ENCODE measurements around the gene ELMO1. TPM values are rescaled to one million over a fixed set of nuclear protein-coding genes. Genes with fewer than 3 reads are reported as not detected.
A peak's percentile ranks its signal among the peaks of the same experiment; 100 is the strongest.

Gene ELMO1
- total RNA-seq, 4 donors from 2014 or later: 24.6 to 120 (median 71.9) TPM

DNA sequence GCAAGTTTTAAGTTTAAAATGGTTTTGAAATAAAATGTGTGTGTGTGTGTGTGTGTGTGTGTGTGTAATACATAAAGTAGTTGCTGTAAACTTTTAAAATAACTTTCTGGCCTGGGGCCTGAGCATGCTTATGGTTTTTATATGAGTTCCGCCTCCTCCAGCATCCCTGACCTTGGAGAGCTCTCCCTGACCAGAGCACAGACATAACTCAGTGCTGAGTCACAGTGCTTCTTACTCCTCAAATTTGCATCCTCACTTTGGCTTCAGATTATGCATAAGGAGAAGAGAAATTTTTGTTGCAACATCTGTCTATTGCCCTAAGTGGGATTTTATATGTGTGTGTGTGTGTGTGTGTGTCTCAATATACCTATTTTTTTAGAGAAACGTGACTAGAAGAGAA, 200.8 kb downstream of the ELMO1 start:
- in situ Hi-C loops (cut with MboI; ENCODE audit: low pct_ligation_motif_present in 1 of 4, low pct_unique_long_range_greater_than_20kb in 1 of 4, low sequenced_read_pairs in 3 of 4): loop anchor here in 3 of 4 donors (25.0 kb wide), 1 partner anchor 589 kb away; the partner anchor contains the start of gene NME8 (in 3 of the 3)
- intact Hi-C loops (cut with DNase I; ENCODE audit: low total_unique reads): no loop called here
- H3K27ac ChIP-seq: peak overlapping the region in 1 of 4 donors; percentile 11
- H3K4me1 ChIP-seq: no peaks in the 10 kb centered on the region
- no peak overlapping the region for H3K4me3 ChIP-seq
- no peaks in the 10 kb centered on the region for H3K27me3 ChIP-seq
- WGBS, 2 donors (ENCODE audit: low coverage in 1 of 2): 56 to 62% methylated on average over 2 of the region's 2 CpGs
- no peak for TF ChIP-seq EP300 (IDR thresholded peaks at IDR 0.05; ENCODE audit: low read depth)
- no peak for TF ChIP-seq POLR2AphosphoS5 (IDR thresholded peaks at IDR 0.05)
- TF ChIP-seq, protein P1, sequence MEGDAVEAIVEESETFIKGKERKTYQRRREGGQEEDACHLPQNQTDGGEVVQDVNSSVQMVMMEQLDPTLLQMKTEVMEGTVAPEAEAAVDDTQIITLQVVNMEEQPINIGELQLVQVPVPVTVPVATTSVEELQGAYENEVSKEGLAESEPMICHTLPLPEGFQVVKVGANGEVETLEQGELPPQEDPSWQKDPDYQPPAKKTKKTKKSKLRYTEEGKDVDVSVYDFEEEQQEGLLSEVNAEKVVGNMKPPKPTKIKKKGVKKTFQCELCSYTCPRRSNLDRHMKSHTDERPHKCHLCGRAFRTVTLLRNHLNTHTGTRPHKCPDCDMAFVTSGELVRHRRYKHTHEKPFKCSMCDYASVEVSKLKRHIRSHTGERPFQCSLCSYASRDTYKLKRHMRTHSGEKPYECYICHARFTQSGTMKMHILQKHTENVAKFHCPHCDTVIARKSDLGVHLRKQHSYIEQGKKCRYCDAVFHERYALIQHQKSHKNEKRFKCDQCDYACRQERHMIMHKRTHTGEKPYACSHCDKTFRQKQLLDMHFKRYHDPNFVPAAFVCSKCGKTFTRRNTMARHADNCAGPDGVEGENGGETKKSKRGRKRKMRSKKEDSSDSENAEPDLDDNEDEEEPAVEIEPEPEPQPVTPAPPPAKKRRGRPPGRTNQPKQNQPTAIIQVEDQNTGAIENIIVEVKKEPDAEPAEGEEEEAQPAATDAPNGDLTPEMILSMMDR (IDR thresholded peaks at IDR 0.05): no peak
- TF ChIP-seq POLR2A (IDR thresholded peaks at IDR 0.05): no peak
- no peak for DNase-seq
- H3K36me3 ChIP-seq: no peaks in the 10 kb centered on the region
- no peaks in the 10 kb centered on the region for H3K9me3 ChIP-seq

DNA sequence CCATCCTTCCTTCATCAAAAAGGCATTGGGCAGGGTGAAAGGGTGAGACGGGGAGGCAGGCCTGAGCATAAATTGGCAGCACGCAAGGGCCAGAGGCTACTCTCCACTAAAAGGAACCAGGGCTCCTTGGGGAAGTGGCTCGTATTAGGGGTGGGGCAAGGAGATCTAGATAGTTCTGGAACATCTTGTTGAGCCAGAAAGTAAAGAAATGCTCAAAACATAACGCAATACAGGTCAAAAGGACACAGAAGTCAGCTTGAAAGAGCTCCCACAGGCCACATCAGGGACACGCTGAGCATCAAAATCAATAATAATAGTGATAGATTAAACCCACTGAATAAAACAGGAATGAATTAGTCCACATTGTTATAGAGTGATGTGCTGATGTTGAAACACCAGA, 203.1 kb downstream of the ELMO1 start:
- Histone ChIP-seq H3K4me1 (no peaks in the 10 kb centered on the region), H3K27me3 (no peaks in the 10 kb centered on the region), H3K9me3 (no peaks in the 10 kb centered on the region), H3K36me3 (no peaks in the 10 kb centered on the region), H3K27ac (no peak overlapping the region), H3K4me3 (no peak overlapping the region)
- no peak for TF ChIP-seq POLR2A (IDR thresholded peaks at IDR 0.05)
- no peak for TF ChIP-seq EP300 (IDR thresholded peaks at IDR 0.05; ENCODE audit: low read depth)
- TF ChIP-seq POLR2AphosphoS5 (IDR thresholded peaks at IDR 0.05): no peak
- TF ChIP-seq, protein P1 (IDR thresholded peaks at IDR 0.05): no peak
- intact Hi-C loops (cut with DNase I; ENCODE audit: low total_unique reads) (no loop called here), in situ Hi-C loops (cut with MboI; ENCODE audit: low pct_ligation_motif_present in 1 of 4, low pct_unique_long_range_greater_than_20kb in 1 of 4, low sequenced_read_pairs in 3 of 4) (loop anchor here in 3 of 4 donors (25.0 kb wide), 1 partner anchor 592 kb away; the partner anchor contains the start of gene NME8 (in 3 of the 3))
- WGBS, 2 donors (ENCODE audit: low coverage in 1 of 2): 86 to 87% methylated on average over 5 of the region's 5 CpGs
- DNase-seq: no peak

DNA sequence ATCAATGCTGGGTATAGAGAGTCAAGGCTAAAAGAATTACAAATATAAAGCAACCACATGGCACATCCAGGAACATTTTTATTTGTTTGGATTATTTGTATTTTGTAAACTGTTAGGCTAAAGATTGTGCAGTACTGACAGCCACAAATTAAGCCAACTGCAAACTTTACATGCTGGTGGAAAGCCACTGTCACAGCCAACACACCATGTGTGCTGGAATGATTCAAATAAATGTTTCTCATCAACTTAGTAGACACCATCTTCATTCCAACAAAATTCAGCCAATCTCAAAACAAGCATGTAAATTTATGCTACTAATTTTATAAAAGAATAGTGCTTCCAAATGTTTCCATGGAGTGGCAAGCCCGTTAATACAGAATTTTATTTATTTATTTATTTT, 211.8 kb downstream of the ELMO1 start:
- intact Hi-C loops (cut with DNase I; ENCODE audit: low total_unique reads) (no loop called here), in situ Hi-C loops (cut with MboI; ENCODE audit: low pct_ligation_motif_present in 1 of 4, low pct_unique_long_range_greater_than_20kb in 1 of 4, low sequenced_read_pairs in 3 of 4) (loop anchor here in 3 of 4 donors (25.0 kb wide), 1 partner anchor 600 kb away; the partner anchor contains the start of gene NME8 (in 3 of the 3))

DNA sequence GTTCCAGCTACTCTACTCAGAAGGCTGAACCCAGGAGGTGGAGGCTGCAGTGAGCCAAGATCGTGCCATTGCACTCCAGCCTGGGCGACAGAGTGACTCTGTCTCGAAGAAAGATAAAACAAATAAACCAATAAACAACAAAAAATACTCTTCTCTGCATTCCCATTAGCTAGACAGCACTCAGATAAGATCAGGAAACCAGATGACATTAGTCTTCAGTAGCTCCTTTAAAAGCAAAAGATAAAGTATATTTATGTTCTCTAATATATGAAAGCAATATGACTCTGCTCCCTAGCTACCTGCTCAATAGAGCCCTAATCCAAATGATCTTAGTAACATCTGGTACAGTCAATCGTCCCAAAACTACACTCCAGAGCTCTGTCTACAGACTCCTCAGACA, 212.9 kb downstream of the ELMO1 start:
- TF ChIP-seq, protein P1 (IDR thresholded peaks at IDR 0.05): no peak
- no peak for TF ChIP-seq POLR2AphosphoS5 (IDR thresholded peaks at IDR 0.05)
- TF ChIP-seq EP300 (IDR thresholded peaks at IDR 0.05; ENCODE audit: low read depth): no peak
- no peak for TF ChIP-seq POLR2A (IDR thresholded peaks at IDR 0.05)

More for the DNA sequence above, 211.8 kb downstream of the ELMO1 start:
- Histone ChIP-seq H3K27ac (no peak overlapping the region), H3K4me1 (no peaks in the 10 kb centered on the region), H3K27me3 (no peaks in the 10 kb centered on the region), H3K9me3 (no peaks in the 10 kb centered on the region), H3K4me3 (no peak overlapping the region), H3K36me3 (no peaks in the 10 kb centered on the region)
- 92% methylated on average over 1 of the region's 1 CpG; no CpG with 5 or more reads in 1 of the 2 donors for WGBS, 2 donors (ENCODE audit: low coverage in 1 of 2)
- DNase-seq: no peak
- TF ChIP-seq, protein P1 (IDR thresholded peaks at IDR 0.05): no peak
- TF ChIP-seq POLR2AphosphoS5 (IDR thresholded peaks at IDR 0.05) (no peak), EP300 (IDR thresholded peaks at IDR 0.05; ENCODE audit: low read depth) (no peak), POLR2A (IDR thresholded peaks at IDR 0.05) (no peak)

More for the DNA sequence above, 212.9 kb downstream of the ELMO1 start:
- no peaks in the 10 kb centered on the region for H3K36me3 ChIP-seq
- no peaks in the 10 kb centered on the region for H3K27me3 ChIP-seq
- intact Hi-C loops (cut with DNase I; ENCODE audit: low total_unique reads) (no loop called here), in situ Hi-C loops (cut with MboI; ENCODE audit: low pct_ligation_motif_present in 1 of 4, low pct_unique_long_range_greater_than_20kb in 1 of 4, low sequenced_read_pairs in 3 of 4) (loop anchor here in 3 of 4 donors (25.0 kb wide), 1 partner anchor 601 kb away; the partner anchor contains the start of gene NME8 (in 3 of the 3))
- H3K9me3 ChIP-seq: no peaks in the 10 kb centered on the region
- H3K27ac ChIP-seq: no peak overlapping the region
- 80 to 90% methylated on average over 2 to 4 of the region's 4 CpGs for WGBS, 2 donors (ENCODE audit: low coverage in 1 of 2)
- H3K4me1 ChIP-seq: no peaks in the 10 kb centered on the region
- H3K4me3 ChIP-seq: no peak overlapping the region
- no peak for DNase-seq

Data from transverse colon (tissue), 4 donors.